WTC11 (cell line): ENCODE data around the gene TANGO2.

Experiments used
- CTCF ChIP-seq: fragments of 200-600 bp; IDR thresholded peaks from 2 replicates; pipeline ENCODE4 v1.8.0; 2022; ENCODE audit warnings: antibody characterized with exemption
- FOXK1 ChIP-seq: sonication (generic); formaldehyde crosslinking; IDR thresholded peaks from 2 replicates; pipeline ENCODE4 v1.8.0; 2022; ENCODE audit warnings: mild to moderate bottlenecking, moderate library complexity, missing genetic modification reagents
- TF ChIP-seq, protein P1 (sequence below): sonication (generic); formaldehyde crosslinking; IDR thresholded peaks from 2 replicates; pipeline ENCODE4 v1.8.1; 2022; ENCODE audit warnings: low read depth, missing genetic modification reagents, borderline replicate concordance

DNA sequence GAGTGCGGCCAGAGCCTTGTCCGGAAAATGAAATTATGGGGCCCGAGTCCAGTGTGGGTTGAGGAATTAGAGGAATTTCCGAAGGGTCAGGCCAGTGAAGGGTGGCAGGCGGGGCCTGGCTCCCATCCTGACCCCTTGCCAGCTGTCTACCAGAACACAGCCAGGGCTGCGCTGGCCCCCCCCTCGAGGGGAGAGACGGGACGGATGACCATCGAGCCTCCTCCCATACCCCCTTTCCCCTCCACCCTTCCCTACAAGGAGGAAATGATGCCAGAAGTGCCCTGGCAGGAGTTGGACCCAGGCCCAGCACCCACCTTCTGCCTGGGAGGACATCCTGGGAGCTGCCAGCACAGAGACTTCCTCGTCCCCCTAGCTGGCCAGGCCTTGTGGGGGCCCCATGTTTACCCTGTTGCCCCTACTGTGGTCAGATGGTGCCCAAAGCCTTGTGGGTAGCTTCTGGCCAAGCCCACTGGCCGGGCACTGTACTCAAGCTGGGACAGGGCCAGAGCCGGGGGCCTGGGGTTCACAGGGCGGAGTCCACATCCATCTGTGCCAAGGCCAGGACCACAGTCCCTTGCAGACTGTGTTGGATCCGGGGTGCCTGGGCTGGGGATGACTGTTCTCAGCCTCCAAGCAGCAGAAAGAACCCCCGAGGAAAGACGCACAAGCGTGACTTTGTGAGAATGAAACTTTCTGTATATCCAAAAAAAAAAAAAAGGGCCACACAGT is 25.1 kb upstream of the TANGO2 start:
- TF ChIP-seq FOXK1 (no peak), CTCF (no peak)
- TF ChIP-seq, protein P1, sequence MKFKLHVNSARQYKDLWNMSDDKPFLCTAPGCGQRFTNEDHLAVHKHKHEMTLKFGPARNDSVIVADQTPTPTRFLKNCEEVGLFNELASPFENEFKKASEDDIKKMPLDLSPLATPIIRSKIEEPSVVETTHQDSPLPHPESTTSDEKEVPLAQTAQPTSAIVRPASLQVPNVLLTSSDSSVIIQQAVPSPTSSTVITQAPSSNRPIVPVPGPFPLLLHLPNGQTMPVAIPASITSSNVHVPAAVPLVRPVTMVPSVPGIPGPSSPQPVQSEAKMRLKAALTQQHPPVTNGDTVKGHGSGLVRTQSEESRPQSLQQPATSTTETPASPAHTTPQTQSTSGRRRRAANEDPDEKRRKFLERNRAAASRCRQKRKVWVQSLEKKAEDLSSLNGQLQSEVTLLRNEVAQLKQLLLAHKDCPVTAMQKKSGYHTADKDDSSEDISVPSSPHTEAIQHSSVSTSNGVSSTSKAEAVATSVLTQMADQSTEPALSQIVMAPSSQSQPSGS = no peak
